GM19467 (cell line): ENCODE measurements around the gene HHATL.
A peak's percentile ranks its signal among the peaks of the same experiment; 100 is the strongest.

Source experiments
- ATAC-seq: cut with Tn5 transposase; IDR thresholded peaks from one replicate; pipeline ENCODE4 v1.9.1; 2021; ENCODE audit warnings: mild to moderate bottlenecking, moderate library complexity; ENCODE audit not compliant: unreplicated experiment

The HHATL gene

DNA sequence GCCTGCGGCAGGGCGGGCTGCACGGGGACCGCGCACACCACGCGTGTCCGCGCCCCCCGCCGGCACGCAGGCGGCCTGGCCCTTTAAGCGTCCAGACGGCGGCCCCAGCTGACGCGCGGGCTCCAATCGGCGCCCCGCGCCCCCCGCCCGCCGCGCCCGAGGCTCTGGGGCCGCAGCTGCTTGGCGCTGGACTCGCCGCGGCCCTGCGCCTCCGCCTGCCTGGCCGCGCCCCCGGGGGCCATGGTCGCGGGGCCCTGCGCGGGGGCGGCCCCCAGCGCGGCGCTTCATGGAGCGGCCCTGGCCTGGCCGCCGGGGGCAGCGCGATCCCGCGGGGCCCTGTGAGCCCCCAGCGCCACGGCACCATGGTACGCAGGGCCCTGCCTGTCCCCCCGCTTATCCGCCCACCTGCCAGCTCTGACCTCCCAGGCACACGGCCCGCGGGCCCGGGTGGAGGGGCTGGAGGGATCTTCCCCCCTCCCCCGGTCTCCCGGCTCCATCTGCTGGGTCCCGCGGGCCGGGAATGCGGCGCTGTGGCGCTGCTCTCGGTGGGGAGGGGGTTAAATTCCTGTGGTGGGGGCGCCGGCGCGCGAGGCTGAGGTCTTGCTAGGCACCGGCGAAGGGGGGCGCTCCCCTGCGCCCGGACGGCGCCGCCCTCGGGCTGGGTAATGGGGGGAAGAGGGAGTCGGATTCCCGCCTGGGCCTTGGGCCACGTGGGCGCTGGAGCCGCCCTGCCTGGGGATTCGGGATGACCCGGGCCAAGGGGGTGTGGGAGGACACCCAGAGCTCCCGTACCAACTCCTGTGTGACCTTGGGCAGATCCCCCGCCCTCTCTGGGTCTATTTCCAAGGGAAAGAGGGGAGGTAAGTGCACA lies 48.0 kb downstream of the HHATL start:
- ATAC-seq, result no peak

DNA sequence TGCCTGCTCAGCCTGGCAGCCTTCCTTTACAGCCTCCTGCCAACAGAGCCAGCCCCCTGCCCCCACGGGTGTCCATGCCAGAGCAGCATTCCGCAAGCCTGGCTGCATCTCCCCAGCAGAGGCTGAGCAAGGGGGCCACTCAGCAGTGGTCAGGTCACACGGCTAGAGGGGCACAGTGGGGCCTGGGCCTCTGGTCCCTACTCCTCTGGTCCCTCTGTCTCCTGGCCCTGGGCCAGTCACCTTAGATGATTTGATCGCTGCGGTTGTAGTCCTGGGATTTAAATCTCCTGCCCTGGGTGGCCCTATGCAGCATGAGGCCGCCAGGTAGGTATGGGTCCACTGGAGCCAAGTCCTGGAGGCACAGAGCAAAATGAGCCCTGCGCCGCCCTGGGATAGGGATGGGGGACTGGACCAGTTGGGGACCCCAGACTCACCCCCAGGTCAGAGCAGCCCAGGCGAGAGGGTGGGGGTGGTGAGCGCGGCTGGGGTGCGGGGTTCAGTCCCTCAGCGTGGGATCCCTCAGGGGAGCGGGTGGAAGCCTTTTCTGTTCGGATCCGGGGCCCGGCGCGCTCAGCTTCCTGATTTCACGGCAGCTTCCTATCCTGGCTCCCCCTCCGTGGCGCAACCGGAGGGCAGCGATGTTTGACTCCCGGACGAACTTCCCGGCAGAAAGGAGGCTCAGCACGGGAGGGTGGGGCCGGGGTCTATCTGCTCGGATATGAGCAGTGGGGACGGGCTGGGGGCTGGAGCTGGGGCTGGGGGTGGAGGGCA lies 48.9 kb downstream of the HHATL start, which contains the start of gene ZBTB47:
Gene ZBTB47, plus strand, starts transcription at position 138 of the 771 bp plus-strand sequence. CDS start 4,659 bp downstream, outside the sequence.
- no peak for ATAC-seq

DNA sequence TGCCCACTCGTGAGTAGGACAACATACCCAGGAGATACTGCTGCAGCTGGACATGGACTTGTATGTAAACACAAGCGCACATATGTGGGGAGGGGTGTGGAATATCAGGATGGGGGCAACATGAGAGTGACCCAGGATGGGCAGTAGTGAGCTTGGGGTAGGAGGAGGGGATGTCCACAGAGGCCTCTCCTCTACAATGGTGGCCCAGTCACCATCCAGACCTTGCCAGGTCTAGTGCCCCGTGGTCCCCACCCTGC lies 49.4 kb downstream of the HHATL start:
- no peak for ATAC-seq

DNA sequence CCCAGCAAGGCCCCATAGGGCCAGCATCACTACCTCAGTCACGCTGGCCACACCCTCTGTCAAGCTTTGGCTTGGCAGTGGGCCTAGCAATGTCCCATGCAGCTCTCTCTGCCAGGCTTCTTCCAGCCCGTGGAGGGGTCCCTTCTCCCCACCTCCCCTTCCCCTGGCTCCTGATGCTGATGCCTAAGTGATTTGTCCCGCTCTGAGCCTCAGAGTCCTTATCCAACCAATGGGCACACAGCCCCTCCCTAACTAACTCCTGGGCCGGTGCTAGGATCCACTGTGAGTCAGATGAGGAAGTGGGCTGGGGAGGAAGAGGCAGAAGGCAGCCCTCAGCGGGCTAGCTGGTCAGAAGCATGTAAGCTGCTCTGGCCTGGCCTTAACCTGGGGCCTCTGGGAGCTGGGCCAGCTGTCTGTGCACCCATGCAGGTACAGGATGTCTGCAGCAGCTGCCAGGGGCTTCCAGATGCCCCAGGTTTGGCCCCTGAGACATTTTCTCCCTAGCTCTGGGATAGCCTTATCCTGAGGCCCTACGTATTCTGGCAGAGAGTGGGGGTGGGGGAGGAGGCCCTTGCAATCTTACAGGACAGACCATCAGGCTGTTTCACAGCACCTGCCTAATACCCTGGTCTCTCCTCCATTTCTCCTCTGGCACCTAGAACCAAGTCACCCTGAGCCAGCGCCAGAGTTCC lies 49.8 kb downstream of the HHATL start:
- ATAC-seq, result peak; percentile 70

- peak; percentile 30 for ATAC-seq
Measured at GRCh38 chr3:42652251-42652610, 50.4 kb downstream of the HHATL start.

DNA sequence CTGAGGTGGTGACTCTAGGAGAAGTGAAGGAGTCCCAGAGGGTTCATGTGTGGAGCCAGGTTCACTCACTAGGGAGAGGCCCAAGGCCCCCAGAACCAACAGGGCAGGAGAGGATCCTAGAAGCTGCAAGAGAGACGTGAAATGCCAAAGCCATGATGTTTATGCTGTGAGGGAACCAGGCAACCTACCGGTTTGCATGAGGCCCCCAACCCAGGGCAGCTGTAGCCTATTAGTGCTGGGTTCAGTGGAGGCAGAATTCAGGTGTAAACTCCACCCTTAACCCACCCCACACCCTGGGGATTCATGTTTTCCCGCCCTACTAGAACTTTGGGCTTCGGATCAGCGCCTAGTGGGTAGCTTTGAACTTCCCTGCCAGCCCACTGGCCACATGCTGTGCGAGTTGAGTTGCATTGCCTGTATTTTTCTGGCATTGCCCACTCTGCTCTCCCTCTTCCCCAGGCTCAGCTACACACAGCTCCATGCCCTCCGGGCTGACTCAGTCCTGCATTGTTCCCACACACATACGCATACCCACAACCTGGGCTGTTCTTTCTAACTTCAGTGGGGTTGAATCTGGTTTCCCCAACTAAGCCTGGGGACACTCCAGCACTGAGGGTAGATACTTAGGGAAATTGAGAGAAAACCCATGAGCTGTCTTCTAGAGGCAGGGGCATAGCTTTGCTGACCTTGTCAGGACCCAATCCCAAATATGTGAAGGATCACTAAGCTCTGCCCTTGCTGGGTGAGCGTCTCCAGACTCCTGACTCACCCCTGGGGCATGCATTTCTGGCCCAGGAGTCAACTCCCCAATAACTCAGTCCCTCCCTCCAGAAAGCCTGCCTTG lies 51.1 kb downstream of the HHATL start:
- no peak for ATAC-seq

GRCh38 chr3:42649783-42650182 lies 52.8 kb downstream of the HHATL start:
- no peak for ATAC-seq

- no peak for ATAC-seq
Measured at GRCh38 chr3:42649006-42649405, 53.6 kb downstream of the HHATL start.

- ATAC-seq, result no peak
Measured at GRCh38 chr3:42647821-42648459, 54.7 kb downstream of the HHATL start.
